OCI-LY1 (cell line): ENCODE measurements around the gene TBPL1.

Experiments
- H2AFZ ChIP-seq: fragments of 200-600 bp; sonication (generic), shearing (Covaris generic); 2 replicates; pipeline ENCODE4 v1.6.0; 2014; ENCODE audit warnings: antibody characterized with exemption, mild to moderate bottlenecking, low read length
- H3F3A ChIP-seq: fragments of 200-600 bp; sonication (generic), shearing (Covaris generic); 2 replicates; pipeline ENCODE4 v1.6.0; 2014; ENCODE audit warnings: mild to moderate bottlenecking, antibody characterized with exemption, low read length, moderate library complexity; ENCODE audit not compliant: insufficient read depth
- H3K27ac ChIP-seq: fragments of 200-600 bp; sonication (generic); 2 replicates; pipeline ENCODE4 v1.5.1; 2014; ENCODE audit warnings: low read length, mixed run types, mild to moderate bottlenecking, low read depth; ENCODE audit not compliant: poor library complexity, severe bottlenecking
- H3K27me3 ChIP-seq: fragments of 200-600 bp; sonication (generic); 2 replicates; pipeline ENCODE4 v1.6.0; 2014; ENCODE audit warnings: antibody characterized with exemption, mild to moderate bottlenecking, low read length, moderate library complexity; ENCODE audit not compliant: insufficient read depth
- H3K36me3 ChIP-seq: fragments of 200-600 bp; sonication (generic); 2 replicates; pipeline ENCODE4 v1.6.1; 2014; ENCODE audit warnings: mild to moderate bottlenecking, antibody characterized with exemption, low read length, moderate library complexity, mixed read lengths; ENCODE audit not compliant: insufficient read depth
- H3K4me1 ChIP-seq: fragments of 200-600 bp; sonication (generic); 2 replicates; pipeline ENCODE4 v1.5.1; 2014; ENCODE audit warnings: mild to moderate bottlenecking, low read length, moderate library complexity; ENCODE audit not compliant: insufficient read depth, severe bottlenecking
- H3K4me2 ChIP-seq: fragments of 200-600 bp; sonication (generic), shearing (Covaris generic); 2 replicates; pipeline ENCODE4 v1.6.1; 2014; ENCODE audit warnings: low read length
- H3K4me3 ChIP-seq: fragments of 200-600 bp; sonication (generic); 2 replicates; pipeline ENCODE4 v1.5.1; 2014; ENCODE audit warnings: low read length, low read depth, mild to moderate bottlenecking, mixed read lengths; ENCODE audit not compliant: poor library complexity, severe bottlenecking
- H3K79me2 ChIP-seq: fragments of 200-600 bp; shearing (Covaris generic); 2 replicates; pipeline ENCODE4 v1.6.1; 2016; ENCODE audit warnings: mixed run types, low read length, mixed read lengths; ENCODE audit not compliant: insufficient read depth
- H3K9ac ChIP-seq: fragments of 200-600 bp; sonication (generic), shearing (Covaris generic); 2 replicates; pipeline ENCODE4 v1.6.1; 2014; ENCODE audit warnings: mild to moderate bottlenecking, low read length, mixed read lengths
- H3K9me2 ChIP-seq: fragments of 200-600 bp; sonication (generic), shearing (Covaris generic); 2 replicates; pipeline ENCODE4 v1.6.1; 2014; ENCODE audit warnings: low read depth, mild to moderate bottlenecking, low read length, mixed read lengths
- H3K9me3 ChIP-seq: fragments of 200-600 bp; shearing (Covaris generic); 2 replicates; pipeline ENCODE4 v1.6.1; 2014; ENCODE audit warnings: low read length, mixed read lengths
- H4K20me1 ChIP-seq: fragments of 200-600 bp; sonication (generic), shearing (Covaris generic); 2 replicates; pipeline ENCODE4 v1.6.0; 2016; ENCODE audit warnings: mild to moderate bottlenecking, low read length; ENCODE audit not compliant: insufficient read depth
- CTCF ChIP-seq: fragments of 200-600 bp; sonication (generic), shearing (Covaris generic); IDR thresholded peaks from 2 replicates; pipeline ENCODE4 v1.5.1; 2017; ENCODE audit warnings: mild to moderate bottlenecking, antibody characterized with exemption, low read length, moderate library complexity, mixed read lengths
- EZH2 ChIP-seq: fragments of 200-600 bp; sonication (generic), shearing (Covaris generic); IDR thresholded peaks from 2 replicates; pipeline ENCODE4 v1.8.0; 2017; ENCODE audit warnings: borderline replicate concordance, mixed run types, mild to moderate bottlenecking, antibody characterized with exemption, low read length, moderate library complexity, mixed read lengths

Gene TBPL1

GRCh38 chr6:133986942-133987341, 33.9 kb downstream of the TBPL1 start:
- Histone ChIP-seq H3K4me1 (no peaks in the 10 kb centered on the region), H2AFZ (no peak overlapping the region), H3K9me3 (no peaks in the 10 kb centered on the region), H4K20me1 (no peaks in the 10 kb centered on the region), H3K4me2 (no peak overlapping the region), H3K79me2 (no peaks in the 10 kb centered on the region), H3K9ac (no peak overlapping the region), H3F3A (no peaks in the 10 kb centered on the region), H3K9me2 (no peaks in the 10 kb centered on the region), H3K27me3 (no peaks in the 10 kb centered on the region), H3K4me3 (no peak overlapping the region), H3K27ac (no peak overlapping the region), H3K36me3 (peaks cover 60% of the 10 kb centered on the region)
- TF ChIP-seq CTCF: no peak
- TF ChIP-seq EZH2: no peak

- no peaks in the 10 kb centered on the region for H3K9me2 ChIP-seq
- H3K36me3 ChIP-seq: peaks cover 35% of the 10 kb centered on the region
- H3K9ac ChIP-seq: no peak overlapping the region
- H2AFZ ChIP-seq: no peak overlapping the region
- no peaks in the 10 kb centered on the region for H3K4me1 ChIP-seq
- H3F3A ChIP-seq: no peaks in the 10 kb centered on the region
- H3K79me2 ChIP-seq: no peaks in the 10 kb centered on the region
- H4K20me1 ChIP-seq: no peaks in the 10 kb centered on the region
- H3K4me2 ChIP-seq: no peak overlapping the region
- no peaks in the 10 kb centered on the region for H3K27me3 ChIP-seq
- H3K9me3 ChIP-seq: no peaks in the 10 kb centered on the region
- H3K4me3 ChIP-seq: no peak overlapping the region
- no peak overlapping the region for H3K27ac ChIP-seq
- TF ChIP-seq EZH2 (no peak), CTCF (no peak)
Observed at GRCh38 chr6:133989525-133989924, 36.5 kb downstream of the TBPL1 start.

DNA sequence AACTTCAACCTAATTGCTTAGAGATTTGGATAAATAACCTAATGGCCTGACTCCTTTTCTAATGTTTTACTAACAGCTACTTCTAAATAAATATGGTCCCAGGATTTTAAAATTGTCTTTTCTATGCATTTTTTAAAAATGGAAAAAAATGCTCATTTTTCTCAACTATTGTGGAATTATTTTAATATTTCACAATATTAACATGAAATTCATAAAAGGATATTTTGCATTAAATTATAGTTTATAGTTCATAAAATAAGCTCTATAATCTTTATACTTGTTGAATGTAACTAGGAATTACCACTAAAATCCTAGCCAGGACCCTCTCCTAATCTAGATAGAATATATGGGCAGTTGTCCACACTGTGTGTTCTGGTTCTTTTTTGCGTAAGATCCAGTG, 37.3 kb downstream of the TBPL1 start:
- Histone ChIP-seq H3K4me2 (no peak overlapping the region), H3K9me3 (no peaks in the 10 kb centered on the region), H3K9ac (no peak overlapping the region), H3K27me3 (no peaks in the 10 kb centered on the region), H3K36me3 (peaks cover 30% of the 10 kb centered on the region), H4K20me1 (no peaks in the 10 kb centered on the region), H3K27ac (no peak overlapping the region), H3K9me2 (no peaks in the 10 kb centered on the region), H3K4me1 (no peaks in the 10 kb centered on the region), H3K79me2 (no peaks in the 10 kb centered on the region), H3F3A (no peaks in the 10 kb centered on the region), H3K4me3 (no peak overlapping the region), H2AFZ (no peak overlapping the region)
- TF ChIP-seq EZH2 (no peak), CTCF (no peak)
